IPS-NIHi7 (cell line): ENCODE measurements around the gene C7.
A peak's percentile ranks its signal among the peaks of the same experiment; 100 is the strongest.
"Not testable (repeated sequence)": the region's sequence is repeated elsewhere in the genome, so short reads cannot be mapped to it uniquely, and the experiment has no call there.

ENCODE experiments used
- DNase-seq: peaks from one replicate; pipeline ENCODE4 v3.0.0; 2012; ENCODE audit warnings: mixed read lengths; ENCODE audit errors: extremely low spot score

C7 gene

DNA sequence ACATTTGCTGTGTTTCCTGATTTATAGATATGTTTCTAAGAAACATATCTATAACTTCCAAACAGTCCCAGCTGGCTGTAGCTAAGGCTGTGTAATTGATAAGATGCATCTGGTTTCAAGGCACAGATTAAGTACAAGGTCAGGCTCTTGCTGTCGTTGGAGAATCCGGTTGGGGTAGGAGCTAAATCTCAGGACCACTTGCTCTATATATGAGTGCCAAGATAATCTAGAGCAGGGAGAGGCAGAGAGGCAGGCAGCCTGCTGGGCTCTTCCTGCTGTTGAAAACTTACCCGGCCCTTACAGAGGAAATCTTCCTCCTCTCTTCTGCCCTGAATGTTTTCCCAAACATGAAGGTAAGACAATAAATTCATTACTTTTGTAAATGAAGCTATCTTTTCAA is at the start of gene C7:
C7 (plus strand) TSS at position 234 of the 400 bp plus-strand sequence; CDS start at position 348, 114 bp downstream.
- DNase-seq = peak; percentile 20

DNA sequence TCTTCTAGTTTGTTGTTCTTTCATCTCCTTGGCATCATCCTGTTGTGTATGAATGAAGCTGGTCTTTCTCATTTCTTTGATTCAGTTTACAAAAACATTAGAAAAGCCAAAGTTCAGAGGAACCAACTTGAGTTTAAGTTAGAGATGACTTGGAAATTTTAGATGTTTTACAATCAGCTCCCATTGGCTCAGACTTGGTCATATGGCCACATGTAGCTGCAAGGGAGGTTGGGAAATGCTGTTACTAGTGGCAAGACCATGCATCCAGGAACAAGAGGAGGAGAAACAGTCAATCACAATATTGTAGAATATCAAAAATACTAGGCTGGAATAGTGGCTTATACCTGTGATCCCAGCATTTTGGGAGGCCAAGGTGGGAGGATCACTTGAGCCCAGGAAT is 48.6 kb upstream of the C7 start:
- DNase-seq = no peak

DNA sequence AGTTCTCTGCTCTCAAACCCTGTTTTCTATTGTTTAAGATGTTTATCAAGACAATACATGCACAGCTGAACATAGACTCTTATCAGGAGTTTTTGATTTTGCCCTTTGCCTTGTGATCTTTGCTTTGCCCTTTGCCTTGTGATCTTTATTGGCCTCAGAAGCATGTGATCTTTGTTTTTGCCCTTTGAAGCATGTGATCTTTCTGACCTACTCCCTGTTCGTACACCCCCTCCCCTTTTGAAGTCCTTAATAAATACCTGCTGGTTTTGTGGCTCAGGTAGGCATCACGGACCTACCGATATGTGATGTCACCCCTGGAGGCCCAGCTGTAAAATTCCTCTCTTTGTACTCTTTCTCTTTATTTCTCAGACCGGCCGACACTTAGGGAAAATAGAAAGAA is 44.3 kb upstream of the C7 start:
- not testable (repeated sequence) for DNase-seq

DNA sequence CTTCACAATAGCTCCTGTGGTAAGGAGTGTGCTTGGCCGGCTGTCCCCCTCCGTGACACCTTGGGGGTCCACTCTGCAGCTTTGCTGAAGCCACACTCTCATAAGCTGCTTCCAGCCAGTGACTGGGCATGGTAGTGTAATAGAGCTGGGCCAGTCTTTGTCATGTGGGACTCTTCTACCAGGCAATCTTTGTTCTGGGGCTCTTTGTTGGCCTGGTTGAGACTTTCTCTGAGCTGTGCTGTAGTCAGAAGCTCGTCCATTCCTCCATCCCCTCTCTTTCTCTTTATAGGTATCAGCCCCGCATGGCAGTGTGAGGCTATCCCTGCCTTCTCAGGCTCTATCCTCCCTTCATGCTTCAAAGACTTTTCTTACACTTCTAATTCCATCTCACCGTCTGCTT is 42.5 kb upstream of the C7 start:
- DNase-seq = no peak

DNA sequence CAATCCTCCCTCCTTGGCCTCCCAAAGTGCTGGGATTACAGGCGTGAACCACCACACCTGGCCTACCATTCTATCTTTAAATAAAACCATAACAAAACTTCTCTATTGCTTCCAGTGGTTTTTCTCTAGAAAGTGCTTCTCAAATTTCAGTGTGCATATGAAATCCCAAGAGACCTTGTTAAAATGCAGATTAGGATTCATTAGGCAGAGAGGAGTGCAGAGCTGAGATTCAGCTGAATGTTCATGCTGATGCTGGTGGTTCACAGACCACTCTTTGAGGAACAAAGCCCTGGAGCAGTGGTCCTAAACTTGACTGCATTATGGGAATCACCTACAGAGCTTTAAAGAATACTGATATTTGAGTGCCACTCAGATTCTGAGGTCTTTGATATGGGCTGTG is 39.9 kb upstream of the C7 start:
- no peak for DNase-seq

DNA sequence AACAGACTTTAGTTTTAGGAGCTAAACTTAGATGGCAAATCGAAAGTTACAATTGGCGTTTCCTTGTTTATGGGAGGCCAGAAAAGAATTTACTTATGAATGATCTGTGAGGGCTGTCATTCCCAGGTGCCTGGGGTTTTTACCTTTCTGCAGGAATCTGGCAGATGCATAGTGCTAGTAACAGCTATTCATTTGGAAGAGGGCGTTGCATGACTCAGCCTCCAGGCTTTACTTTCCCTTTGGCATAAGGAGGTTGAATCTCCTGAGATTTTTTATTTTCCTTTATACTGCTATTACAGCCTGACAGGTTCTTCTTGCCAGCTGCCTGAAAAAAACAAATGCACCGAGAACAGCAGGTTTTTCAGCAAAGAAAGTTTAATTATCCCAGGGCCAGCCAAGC is 38.1 kb upstream of the C7 start:
- peak; percentile 23 for DNase-seq

DNA sequence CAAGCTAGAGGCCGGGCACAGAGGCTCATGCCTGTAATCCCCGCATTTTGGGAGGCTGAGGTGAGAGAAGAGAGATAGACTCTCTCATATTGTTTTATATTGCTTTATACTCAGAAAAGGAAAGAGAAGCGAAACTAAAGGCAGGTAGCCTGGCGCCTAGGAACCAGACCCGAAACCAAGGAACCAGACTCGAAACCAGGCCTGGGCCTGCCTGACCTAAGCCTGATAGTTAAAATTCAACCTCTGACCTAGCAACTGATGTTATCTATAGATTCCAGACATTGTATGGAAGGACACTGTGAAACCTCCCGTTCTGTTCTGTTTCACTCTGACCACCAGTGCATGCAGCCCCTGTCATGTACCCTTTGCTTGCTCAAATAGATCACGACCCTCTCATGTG is 37.0 kb upstream of the C7 start:
- not testable (repeated sequence) for DNase-seq

DNA sequence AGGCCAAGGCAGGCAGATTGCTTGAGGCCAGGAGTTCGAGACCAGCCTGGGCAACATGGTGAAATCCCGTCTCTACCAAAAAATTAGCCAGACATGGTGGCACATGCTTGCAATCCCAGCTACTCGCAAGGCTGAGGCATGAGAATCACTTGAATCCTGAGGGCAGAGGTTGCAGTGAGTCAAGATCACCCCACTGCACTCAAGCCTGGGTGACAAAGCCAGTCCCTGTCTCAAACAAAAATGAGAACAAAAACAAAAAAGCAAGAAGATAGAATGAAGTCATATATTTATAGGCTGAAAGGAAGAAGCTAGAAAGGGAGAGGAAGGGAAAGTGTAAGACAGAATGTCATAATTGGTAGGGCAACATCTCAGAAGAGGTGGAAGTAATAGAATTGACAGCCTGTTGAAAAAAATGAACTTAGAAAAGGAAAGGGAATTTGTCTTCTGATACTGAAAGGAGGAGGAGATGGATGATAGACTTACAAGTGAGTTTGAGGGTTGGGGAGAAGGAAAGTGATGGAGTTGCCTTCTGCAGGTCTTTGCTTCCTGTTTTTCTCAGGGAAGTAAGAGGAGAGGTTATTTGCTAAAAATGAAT is 35.9 kb upstream of the C7 start:
- no peak for DNase-seq

DNA sequence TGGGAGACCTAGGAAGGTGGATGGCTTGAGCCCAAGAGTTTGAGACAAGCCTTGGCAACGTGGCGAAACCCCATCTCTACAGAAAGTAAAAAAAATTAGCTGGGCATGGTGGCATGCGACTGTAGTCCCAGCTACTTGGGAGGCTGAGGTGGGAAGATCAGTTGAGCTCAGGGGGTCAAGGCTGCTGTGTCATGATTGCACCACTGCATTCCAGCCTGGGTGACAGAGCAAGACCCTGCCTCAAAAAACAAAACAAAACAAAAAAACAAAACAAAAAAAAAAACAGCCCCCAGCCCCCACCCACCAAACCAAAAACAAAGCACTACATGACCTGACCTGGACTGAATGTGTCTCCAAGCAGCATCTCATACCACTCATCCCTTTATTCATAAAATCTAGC is 33.3 kb upstream of the C7 start:
- DNase-seq = no peak

DNA sequence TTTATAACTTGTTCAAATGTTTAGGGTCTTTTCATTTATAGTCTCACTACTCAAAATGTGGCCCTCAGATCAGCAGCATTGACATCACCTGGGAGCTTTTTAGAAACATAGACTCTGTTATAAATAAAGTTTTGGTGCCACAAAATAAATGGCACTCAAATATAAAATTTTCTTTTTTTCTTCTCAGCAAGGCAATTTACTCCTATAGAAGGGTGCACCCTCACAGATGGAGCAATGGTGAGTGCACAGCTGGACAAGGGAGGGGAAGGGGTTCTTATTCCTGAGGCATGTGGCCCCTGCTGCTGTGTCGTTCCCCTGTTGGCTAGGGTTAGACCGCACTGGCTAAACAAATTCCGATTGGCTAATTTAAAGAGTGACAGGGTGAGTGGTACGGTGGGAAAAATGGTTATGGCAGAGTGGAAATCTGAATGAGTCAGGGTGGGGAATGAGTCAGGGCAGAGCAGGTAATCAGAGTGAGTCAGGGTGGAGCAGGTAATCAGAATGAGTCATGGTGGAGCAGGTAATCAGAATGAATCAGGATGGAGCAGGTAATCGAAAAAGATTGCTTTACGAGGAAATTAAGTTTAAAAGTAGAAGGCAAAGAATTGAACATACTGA is 31.8 kb upstream of the C7 start:
- DNase-seq = no peak

DNA sequence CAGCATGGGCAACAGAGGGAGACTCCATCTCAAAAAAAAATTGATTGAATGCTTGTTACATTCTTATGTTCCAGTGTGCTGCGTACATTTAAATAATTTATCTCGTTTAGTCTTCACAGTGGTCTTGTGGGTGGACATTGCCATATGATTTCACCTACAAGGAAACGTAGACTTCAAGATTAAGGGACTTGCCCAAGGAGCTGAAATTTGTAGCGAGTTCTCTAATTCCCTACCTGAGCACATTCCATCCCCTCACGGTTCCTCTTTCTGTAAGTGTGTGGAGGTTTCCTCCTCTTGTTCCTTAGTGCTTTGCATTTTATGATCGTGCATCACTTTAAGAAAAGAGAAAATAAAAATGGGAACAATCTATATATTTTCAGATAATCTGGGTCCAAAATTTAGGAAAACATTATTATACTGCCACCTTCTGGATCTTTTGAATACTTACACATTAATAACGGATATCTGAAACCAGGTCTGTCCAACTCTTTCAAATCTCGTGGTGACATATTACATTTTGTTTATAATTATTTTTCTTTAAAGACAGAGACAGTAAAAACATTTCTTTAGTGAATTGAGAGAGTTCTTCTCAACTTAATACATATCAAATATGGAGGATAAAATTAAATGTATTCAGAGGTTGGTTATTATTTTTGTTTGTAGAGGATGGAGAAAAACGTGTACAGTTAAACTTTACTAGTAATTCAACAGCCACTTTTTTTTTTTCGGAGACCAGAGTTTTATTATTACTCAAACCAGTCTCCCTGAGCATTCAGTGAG is 29.9 kb upstream of the C7 start:
- DNase-seq = peak; percentile 24

DNA sequence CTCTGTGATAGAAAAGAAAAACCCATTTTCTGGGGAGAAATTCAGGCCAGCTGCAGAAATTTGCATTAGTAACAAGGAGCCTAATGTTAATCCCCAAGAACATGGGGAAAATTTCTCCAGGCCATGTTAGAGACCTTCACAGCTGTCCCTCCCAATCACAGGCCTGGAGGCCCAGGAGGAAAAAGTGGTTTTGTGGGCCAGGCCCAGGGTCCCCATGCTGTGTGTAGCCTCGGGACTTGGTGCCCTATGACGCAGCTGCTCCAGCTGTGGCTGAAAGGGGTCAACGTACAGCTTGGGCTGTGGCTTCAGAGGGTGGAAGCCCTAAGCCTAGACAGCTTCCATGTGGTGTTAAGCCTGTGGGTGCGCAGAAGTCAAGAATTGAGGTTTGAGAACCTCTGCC is 27.0 kb upstream of the C7 start:
- no peak for DNase-seq

DNA sequence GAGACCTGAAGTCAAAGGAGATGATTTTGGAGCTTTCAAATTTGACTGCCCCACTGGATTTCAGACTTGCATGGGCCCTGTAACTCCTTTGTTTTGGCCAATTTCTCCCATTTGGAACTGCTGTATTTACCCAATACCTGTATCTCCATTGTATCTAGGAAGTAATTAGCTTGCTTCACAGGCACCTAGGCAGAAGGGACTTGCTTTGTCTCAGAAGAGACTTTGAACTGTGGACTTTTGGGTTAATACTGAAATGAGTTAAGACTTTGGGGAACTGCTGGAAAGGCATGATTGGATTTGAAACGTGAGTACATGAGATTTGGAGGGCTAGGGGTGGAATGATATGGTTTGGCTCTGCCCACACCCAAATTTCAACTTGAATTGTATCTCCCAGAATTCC is 26.2 kb upstream of the C7 start:
- not testable (repeated sequence) for DNase-seq

DNA sequence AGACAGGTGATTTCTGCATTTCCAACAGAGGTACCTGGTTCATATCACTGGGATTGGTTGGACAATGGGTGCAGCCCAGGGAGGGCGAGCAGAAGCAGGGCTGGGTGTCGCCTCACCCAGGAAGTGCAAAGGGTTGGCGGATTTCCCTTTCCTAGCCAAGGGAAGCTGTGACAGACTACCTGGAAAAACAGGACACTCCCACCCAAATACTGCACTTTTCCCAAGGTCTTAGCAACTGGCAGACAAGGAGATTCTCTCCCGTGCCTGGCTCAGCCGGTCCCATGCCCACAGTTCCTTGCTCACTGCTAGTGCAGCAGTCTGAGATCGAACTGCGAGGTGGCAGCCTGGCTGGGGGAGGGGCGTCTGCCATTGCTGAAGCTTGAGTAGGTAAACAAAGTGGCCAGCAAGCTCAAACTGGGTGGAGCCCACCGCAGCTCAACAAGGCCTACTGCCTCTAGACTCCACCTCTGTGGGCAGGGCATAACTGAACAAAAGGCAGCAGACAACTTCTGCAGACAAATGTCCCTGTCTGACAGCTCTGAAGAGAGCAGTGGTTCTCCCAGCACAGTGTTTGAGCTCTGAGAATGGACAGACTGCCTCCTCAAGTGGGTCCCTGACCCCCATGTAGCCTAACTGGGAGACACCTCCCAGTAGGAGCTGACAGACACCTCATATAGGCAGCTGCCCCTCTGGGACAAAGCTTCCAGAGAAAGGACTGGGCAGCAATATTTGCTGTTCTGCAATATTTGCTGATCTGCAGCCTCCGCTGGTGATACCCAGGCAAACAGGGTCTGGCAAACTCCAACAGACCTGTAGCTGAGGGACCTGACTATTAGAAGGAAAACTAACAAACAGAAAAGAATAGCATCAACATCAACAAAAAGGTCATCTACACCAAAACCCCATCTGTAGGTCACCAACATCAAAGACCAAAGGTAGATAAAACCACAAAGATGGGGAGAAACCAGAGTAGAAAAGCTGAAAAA is 13.6 kb upstream of the C7 start:
- DNase-seq = not testable (repeated sequence)

DNA sequence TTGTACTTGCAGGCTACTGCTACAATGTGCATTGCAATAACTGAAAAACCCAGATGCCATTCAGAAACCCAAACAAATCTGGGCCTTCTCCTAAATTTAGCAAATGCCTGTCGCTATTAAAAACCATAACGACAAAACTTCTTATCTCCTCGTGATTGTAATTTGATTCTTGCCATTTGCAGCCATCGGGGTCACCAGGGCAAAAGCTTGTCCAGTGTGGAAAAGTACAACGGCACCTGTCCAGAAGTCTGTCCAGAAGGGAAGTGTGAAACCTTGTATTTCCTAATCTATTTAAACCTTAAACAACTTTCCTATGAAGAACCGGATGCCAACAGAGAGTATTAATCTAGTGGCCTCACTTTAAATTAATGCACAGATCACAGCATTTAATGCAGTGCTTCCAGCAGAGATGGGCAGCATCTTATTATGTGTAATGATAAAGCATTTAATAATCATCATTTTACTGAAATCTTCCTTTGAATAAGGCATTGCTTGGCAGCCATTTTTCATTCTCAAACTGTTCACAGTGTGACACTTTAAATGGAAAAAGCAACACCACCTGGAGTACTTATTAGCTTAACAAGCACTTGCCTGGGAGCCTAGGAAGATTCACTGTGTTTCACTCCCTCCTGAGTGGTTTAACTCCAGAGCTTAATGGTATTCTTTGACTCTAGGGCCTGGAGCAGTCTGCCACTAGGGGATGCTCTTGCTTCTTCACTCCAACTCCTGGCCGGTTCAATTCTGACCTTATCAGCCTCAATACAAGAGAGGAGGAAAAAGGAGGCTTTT is 4.9 kb upstream of the C7 start:
- peak; percentile 79 for DNase-seq

DNA sequence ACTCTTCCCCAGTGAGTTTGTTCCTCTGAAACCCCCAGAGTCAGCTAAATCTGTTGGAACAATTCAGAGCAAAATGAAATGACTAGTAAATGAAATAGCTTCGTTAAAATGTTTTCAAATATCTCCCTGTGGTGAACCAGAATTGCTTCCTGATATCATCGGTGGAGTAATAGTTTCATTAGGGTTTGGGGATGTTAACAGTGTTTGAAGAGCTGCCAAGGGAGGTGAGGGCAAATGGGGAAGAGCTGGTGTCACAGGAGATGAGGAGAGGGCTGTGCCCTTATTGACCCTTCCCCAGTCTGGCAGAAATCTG is 4.3 kb upstream of the C7 start:
- DNase-seq = no peak

DNA sequence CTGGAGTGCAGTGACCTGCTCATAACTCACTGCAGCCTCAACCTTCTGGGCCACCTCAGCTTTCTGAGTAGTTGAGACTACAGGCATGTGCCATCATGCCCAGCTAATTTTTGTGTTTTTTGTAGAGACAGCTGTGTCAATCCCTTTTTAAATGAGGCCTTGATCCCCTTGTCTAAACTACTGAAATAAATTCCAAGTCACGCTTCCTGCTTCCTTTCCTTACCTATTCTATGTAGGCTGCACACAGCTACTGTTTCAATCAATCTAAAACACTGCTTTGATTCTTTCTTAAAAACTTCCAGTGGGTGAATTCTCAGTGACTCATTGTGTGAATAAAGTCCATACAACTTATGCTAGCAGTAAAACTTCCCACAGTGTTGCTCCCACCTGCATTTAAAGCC is 2.9 kb upstream of the C7 start:
- no peak for DNase-seq

DNA sequence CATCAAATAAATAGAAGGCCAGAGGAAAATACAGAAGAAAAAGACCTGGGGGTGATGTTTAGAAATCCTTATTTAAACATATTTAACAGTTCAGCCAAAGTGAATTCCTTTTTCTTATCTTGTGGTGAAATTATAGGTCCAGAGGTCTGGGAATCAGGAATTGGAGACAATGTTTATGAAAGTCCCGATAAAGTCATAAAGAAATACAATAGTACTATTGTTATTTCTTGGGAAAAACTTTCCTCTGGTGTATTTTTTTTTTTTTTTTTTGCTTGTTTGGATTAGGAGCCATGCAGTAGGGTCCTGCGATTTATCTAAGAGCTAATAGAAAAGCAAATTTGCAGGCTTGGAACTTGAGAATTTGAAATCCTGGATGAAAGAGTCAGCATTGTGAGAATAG is 426 bp downstream of the C7 start:
- no peak for DNase-seq

DNA sequence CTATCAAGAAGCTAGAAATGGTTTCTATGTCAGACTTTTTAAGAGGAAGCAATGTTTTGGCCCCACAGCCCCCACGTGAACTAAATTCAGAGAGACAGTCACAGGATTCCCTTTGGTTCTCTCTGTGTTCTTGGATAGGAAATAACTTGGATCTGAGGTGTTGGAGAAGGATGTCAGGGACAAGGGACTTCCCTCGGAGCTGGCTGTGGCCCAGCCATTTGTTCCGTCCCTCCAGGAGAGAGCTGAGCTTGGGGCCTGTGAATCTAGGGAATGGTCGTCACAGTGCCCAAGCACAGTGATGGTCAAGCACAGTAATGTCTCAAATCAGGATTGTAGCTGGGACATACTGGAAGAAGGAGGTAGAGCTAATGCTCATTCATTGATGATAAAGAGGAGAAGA is 2.0 kb downstream of the C7 start:
- no peak for DNase-seq

DNA sequence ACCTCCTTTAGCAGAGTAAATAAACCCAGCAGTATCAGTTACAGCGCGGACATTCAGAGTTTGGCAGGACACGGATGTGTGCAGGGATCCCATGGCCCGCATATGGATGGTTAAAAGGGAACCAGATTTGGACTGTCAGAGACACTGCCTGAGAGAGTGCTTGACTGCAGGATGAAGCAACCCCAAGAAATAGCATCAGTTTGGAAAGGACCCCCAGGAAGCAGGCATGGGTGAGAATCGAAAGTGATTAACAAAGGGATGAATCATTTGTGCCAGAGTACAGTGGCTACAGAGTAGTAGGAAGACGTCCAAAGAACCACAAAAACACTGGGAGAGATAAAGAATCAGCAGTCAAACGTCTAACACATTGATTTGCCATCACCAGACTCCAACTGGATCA is 5.5 kb downstream of the C7 start:
- DNase-seq = no peak

DNA sequence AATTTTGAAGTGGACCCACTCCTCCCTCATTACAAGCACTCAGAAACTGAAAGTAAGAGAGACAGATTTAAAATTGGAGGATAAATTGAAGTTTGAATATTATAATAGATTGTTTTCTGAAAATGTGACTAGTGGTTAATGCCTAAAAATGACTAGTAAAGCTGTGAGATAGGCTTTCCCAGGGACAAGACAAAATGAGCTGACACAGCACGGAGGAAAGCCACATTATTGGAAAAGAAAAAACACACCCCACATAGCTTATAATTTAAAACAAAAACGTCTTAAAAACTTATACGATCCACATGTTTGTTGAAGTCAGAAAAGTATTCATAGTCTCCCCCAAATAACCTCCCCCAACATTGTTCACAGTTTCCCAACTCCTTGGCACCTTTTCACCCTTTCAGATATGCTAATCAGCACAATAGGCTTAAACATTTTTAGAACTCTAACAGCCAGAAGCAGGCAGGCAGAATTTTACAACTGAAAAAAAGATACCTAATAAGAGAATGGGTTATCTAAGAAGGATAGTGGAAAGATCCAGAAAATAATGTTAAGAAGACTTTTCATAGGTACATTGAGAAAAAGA is 6.1 kb downstream of the C7 start:
- no peak for DNase-seq
